Embryonic facial prominence (tissue), 1 donor: ENCODE data around the gene RANBP1.

ENCODE experiments used
- DNase-seq: peaks from one replicate; pipeline ENCODE4 v3.0.0-alpha.2; 2016; ENCODE audit errors: extremely low spot score

Gene RANBP1

DNA sequence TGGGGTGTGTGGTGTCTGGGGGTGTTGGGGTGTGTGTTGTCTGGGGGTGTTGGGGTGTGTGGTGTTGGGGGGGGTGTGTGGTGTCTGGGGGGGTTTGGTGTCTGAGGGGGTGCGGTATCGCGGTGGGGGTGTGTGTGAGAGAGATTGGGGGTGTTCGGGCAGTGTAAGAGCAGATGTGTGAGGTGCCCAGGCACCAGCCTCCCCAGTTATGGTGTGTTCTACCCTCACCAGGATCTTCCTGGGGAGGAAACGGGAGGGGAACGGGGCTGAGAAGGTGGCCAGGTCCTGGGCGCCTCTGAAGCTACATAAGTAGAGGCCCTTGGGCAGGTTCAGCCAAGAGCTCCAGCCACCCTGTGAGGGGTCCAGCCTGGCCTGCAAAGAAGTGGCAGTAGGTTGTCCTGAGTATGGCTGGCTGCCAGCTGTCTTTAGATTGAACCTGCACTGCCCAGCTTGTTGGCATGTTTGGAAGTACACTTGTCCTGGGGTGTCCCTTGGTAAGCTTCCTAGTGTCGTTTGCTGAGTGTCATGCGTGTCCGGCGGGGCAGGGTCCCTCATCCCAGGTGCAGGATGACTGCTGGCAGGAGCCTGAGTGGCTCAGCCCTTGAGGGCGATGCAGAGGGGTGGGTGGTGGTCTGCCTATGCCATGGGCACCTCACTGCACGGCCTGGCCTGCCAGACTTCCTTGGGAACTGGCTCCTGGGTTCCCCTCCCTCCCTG is 7.6 kb downstream of the RANBP1 start:
- DNase-seq, result no peak

DNA sequence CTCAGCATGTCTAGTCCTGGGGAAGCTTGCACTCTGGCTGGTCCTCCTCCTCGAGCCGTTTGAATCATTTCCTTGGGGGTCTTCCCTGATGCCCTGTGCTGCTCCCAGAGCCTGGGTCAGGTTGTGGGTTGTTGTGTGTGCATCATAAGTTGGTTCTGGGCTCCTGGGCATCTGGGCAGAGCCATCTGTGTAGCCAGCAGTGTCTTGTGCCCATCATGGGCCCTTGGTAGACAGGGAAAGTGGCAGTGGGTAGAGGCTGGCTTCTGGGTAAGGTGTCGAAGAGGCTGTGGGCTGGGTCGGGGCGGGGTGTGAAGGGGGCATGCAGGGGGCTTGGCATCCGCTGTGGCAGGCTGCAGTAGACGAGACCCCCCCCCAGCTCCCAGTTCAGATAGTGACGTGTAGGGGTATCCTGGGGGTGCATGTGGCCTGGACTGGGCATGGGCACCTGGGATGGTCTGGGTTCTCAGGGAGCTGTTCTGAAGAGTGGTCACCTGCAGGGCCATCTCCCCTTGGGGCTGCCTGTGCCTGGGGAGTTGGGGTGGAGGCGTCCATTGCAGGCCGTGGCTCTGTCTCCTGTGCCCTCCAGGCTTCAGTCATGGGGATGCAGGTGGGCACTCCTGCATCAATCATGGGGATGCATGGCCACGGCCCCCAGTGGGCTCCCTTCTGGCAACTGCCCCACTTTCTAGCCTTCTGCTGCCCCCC is 8.3 kb downstream of the RANBP1 start:
- DNase-seq, result no peak

DNA sequence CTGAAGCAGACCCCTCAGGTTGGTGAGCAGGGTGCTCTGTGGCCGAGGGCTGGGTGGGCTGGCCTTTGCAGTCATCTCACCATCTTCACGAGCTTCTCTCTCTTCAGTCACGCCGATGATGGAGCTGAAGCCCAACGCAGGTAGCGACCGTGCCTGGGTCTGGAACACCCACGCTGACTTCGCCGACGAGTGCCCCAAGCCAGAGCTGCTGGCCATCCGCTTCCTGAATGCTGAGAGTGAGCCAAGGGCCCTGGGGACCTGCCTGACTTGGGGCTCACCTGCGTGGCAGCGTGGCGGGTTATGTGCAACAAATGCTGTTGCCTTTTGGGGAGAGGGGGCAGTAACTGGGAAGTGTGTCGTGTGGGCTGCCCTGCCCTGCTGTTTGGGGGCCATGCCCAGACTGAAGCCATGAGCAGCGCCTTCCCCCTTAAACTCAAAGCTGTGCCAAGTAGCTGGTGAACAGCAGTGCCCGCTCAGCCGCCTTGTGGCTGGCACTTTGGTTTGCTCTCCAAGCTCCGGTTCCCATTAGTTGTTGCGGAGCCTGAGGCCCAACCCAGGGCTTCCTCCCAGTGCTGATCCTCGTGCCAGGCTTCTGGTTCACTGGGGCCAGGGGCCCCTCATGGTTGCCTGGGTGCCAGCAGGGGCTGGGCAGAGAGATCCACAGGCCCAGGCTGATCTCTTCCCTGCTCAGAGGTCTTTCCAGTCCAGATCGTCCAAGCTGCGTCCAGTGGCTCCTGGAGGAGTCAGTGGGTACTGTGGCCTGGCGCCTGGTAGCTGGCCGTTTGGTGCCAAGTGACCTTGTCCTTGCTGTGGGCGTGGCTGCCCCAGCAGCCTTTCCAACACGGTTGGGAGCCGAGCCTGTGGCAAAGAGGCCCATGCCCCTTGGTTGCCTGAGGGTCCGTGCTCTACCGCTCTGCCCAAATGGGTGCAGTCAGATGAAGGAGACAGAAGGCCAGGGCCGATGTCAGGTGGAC is 9.6 kb downstream of the RANBP1 start:
- DNase-seq, result no peak

DNA sequence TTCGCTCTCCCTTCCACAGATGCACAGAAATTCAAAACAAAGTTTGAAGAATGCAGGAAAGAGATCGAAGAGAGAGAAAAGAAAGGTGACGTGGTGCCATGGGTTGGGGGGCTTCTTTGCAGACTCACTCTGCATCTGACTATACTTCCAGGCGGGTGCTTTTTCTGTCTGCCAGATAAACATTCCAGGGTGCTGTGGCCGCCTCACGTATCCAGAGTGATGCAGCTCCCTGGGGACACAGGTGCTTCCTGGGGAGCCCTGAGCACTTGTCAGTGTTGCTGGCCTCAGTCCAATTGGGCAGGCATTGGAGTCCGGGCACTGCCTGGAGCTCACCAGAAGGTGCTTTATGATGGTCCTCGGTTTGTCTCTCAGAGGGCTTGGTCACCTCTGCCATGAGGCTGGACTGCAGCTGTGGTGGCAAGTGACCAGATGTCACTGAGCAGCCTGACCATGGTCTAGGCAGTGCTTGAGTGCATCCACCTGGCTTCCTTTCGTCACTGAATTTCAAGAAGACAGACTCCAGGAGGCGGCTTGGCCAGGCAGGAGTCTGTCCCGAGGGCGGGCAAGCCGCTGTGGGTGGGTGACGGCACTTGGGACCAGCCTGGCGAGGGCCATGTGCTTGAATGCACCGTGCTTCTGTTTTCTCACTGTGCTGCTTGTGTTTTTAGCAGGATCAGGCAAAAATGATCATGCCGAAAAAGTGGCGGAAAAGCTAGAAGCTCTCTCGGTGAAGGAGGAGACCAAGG is 10.6 kb downstream of the RANBP1 start:
- no peak for DNase-seq

DNA sequence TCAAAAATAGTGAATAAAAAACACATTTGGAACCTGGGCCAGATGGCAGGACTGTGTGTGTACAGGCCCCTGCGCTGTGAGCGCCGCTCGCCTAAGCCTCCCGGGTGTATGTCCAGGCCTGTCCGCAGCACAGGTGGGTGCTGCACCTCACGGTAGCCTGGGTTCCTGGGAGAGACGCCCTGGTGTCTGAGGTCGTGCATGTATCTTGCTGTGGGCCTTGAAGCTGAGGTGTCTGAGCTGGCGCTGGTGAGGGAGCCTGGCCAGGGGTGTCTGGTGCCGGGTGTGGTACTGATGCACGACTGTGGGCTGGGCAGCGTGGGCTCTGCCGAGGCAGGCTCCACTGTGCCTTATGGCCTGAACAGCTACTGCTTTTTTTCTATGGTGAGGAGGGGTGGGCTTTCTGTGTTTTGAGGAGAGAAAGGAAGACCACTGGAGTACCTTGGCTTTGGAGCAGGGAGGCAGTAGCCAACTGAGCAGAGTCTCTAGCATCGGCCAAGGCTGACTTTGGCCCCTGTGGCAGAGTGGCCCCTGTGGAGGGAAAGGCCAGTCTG is 11.5 kb downstream of the RANBP1 start:
- no peak for DNase-seq

DNA sequence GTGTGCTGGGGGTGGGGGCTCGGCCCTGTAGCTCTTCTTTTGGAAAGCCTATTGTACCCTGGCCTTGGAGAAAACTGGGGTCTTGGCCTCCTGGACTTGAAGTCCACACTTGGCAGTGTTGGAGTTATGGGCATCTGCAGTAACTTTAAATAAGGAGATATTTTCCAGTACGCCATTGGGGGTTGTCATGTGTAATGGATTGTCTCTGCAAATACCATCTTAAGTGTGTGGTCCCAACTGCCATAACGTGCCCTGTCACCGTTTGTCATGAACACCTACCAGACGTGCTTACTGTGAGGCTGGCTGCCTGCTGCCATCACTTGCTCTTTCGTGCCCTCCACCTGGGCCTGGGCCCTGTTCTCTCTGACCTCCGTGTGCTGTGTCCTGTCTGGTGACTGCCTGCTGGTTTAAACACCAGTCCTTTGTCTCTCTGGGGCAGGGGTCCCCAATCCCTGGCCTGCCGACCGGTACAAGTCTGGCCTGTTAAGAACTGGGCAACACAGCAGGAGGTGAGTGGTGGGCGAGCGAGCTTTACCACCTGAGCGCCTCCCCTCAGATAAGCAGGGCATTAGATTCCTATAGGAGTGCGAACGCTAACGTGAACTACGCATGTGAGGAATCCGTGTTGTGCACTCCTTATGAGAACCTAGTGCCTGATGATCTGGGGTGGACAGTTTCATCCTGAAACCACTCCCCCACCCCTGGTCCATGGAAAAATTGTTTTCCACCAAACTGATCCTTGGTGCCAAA is 12.1 kb downstream of the RANBP1 start:
- no peak for DNase-seq

DNA sequence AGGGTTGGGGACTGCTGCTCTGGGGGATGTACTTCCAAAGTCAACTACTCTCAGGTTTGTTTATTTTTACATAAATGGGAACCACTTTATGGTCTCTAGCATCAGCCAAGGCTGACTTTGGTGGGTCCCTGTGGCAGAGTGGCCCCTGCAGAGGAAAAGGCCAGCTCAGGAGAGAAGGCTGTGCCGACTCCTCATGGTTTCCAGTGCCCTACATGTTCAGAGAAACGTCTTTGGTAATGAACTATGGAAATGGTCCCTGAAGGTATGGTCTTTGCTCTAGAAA is 12.7 kb downstream of the RANBP1 start:
- DNase-seq, result no peak

DNA sequence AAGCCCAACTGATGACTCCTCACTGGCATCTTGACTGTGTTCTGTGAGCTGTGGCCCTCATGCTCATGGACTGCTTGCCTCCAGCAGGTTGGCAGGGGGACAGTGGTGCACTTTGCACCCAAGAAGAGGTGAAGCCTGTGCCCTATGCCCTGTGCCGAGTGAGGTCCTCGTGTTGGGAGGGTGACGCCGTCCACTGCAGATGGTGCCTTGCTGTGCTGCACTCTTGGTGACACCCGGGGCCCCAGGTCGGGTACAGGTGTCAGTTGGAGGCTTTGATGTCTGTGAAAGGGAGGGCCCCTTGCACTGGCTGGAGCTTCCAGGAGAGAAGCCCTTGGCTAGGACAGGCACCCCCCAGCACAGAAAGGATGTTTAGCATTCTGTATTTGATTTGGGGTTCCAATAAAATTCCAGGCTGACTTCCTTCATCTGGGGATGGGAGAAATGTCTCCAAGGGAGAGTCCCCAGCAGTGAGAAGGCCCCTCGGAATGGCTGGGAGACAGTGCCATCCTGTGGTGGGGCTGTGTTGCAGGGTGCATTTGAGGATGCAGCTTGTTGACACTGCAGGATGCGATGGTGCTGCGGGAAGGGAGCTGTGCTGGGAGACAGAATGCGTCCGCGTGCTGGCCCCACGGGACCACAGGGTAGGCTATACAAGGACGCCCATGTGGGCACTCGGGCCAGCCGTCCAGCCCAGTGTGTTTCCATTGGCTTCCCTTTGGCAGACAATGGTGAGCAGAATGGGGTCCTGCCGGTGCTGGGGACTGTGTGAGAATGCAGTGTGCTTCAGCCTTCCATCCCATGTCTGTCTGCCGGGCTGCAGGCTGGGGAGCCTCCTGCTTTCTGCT is 13.2 kb downstream of the RANBP1 start:
- DNase-seq, result no peak

DNA sequence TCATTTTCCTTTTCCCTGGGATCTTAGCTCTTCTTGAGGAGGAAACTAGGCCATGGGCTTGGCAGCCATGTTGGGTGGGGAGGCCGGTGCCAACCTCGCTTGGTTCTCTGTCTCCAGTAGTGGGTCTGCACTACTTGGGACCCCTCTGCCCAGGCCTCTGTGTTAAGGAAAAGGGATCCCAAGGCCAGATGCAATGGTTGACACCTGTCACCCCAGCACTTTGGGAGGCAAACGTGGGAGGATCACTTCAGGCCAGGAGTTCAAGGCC is 13.8 kb downstream of the RANBP1 start:
- DNase-seq, result no peak

DNA sequence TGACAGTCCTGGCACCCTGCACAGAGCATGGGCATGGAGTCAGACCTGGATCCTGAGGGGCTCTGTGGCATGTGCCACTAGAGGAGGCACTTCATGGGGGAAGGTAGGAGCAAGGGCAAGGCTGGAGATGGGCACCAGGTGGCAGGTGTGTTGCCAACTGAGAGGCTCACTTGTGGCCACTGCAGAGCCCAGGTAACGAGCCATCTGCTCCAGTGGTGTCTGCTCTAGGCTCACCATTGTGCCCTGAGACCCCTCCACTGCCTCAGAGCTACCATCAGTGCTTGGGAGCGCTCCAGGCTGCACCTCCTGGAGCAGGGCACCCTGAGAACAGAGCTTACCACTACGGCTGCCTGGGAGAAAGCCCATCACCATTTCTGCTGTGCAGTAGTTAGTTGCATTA is 14.4 kb downstream of the RANBP1 start:
- DNase-seq, result no peak

DNA sequence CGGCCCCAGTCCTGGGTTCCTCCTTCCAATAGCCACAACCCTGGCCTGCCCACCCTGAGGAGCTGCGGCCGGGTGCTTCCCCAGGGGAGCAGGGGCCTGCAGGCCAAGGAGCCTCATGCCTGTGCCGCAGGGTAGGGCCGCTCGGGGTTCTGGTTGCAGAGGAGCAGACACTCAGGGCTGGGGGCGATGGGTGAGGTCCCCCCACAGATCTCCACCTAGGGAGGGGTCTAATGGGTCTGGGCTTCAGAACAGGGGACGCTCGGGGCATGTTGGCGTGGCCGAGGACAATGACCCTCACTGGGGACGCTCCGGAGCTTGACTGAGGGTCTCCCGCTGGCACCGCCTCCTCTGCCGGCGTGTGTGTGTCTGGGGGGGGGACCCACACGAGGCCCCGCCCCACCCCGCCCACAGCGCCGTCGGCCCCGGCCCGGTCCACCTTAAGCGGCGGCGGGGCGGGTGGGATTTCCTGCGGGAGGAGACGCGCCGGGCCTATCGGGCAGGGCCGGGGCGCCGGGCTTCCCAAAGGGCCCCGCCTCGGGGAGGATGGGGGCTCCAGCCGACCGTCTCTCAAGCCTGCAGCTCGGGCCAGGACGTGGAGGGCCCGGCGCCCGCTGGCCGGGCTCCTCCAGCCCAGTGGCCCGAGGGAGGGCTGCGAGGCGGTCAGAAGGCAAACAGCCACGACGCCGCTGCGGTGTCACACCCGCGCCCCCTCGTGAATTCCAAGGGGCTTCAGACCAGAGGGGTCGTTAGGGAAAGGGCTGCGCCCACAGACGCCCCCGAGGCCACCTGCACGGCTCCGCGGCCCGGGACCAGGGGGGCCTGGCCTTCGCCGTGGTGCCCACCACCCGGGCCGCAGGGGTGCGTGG is 15.1 kb downstream of the RANBP1 start:
- no peak for DNase-seq

DNA sequence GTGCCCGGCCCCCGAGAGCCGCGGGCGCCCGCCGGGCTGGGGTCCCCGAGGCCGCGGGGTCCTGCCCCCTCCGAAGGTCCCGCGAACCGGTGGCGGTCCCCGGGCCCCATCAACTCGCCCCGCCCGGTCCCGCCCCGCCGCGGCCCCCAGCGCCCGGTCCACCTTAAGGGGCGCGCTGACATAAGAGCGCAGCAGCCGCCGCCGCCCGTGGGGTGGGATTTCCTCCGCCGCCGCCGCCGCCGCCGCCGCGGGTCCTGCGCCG is 15.6 kb downstream of the RANBP1 start, which contains the start of gene ZDHHC8:
Gene ZDHHC8, plus strand, starts transcription at position 208 of the 262 bp plus-strand sequence. CDS start 144 bp downstream, outside the sequence.
- DNase-seq, result no peak

DNA sequence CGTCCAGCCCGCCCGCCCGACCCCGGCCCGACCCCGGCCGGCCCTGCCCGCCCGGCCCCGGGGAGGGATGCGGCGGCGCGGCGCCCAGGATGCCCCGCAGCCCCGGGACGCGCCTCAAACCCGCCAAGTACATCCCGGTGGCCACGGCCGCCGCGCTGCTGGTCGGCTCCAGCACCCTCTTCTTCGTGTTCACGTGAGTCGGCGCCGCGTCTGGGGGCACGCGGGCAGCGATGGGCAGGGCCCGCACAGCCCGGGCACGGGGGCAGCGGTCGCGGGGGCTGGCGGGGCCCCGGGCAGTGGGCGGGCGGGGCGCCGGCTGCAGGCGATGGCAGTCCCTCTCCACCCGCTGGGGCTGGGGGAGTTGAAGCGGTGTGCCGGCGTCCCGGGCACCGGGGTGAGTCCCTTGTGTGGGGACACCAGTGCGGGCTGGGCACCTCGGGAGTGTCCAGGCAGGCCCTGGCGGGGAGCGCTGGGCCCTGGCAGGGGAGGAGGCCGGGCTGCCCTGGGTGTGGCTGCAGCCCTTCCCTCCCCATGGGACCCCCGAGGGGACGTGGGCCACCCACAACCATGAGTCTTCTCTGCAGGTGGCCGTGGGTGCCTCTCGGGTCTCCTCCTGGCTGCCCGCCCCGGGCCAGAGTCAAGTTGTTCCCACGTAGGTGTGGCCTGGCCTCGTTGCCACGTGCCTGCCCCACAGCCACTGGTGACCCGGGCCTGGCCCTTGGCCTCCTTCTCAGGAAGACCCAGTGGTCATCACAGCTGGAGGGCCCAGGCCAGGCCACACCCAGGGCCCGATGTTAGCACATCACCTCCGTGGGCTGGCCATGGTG is 16.2 kb downstream of the RANBP1 start:
- no peak for DNase-seq

DNA sequence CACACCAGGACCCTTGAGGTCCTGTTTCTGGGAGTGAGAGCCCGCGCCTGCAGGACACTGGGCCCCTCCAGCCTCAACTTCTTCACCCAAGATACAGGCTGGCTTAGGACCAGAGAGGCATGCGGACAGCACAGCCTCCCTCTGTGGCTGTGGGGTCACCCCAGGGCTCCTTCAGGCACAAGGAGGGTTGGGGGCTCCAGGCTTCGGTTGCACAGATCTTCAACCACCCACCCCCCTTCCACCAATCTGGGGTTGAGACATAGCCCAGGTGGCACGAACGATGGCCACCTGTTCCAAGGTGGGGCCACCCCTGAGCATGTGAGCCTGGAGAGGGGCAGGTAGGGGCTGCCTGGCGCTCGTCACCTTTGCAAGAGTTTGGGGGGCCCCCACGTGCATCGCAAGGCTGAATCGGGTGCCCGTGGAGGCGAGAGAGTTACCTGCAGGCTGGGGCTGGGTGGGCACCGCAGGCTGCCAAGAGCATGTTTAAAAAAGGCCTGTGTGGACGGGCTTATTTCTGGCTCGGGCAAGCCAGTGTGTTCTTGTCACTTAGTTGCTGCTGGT is 16.9 kb downstream of the RANBP1 start:
- DNase-seq, result no peak

DNA sequence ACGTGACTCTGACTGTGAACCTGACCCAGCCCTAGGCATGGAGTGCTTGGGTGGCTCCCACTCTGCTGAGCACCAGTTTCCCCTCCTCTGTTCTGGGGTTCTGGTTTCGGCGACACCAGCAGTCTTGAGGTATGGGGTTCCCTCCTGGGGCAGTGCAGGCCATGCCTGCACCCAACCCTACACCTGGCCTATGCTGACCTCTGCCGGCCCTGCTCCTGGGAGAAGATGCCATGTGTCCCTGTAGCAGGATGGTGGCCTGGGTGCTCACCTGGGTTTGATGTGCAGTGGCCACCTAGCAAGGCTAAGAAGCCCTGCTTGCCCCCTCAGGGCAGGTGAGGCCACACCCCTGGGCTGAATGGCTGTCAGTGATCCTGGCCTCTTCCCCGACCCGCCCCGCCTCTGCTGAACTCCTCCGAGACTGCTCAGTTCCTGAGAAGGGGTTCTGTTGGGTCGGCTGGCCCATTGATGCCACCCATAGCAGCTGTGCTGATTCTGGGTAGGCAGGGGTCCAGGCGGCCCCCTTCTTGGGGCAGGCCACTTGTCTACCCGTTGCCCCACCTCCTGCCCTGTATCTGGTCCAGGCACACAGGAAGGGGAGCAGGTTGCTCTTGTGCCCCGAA is 18.1 kb downstream of the RANBP1 start:
- DNase-seq, result no peak

DNA sequence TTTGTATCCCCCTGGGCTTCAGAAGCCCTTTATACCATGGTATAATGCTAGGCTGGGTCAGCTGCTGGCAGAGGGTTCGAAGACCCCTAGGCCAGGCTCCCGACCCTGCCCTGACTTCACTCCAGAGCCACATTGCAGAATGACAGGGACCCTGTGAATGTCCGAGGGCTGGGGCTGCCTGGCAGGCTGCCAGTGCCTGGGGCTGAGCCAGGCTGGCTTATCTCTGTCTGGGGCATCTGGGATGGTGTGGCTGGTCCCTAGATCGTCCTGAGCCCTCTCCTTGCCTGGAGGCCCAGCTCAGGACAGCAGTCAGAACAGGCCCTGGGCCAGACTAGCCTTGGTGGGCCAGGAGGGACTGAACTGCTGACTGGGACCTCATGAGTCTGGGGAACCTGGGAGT is 19.4 kb downstream of the RANBP1 start:
- DNase-seq, result no peak

DNA sequence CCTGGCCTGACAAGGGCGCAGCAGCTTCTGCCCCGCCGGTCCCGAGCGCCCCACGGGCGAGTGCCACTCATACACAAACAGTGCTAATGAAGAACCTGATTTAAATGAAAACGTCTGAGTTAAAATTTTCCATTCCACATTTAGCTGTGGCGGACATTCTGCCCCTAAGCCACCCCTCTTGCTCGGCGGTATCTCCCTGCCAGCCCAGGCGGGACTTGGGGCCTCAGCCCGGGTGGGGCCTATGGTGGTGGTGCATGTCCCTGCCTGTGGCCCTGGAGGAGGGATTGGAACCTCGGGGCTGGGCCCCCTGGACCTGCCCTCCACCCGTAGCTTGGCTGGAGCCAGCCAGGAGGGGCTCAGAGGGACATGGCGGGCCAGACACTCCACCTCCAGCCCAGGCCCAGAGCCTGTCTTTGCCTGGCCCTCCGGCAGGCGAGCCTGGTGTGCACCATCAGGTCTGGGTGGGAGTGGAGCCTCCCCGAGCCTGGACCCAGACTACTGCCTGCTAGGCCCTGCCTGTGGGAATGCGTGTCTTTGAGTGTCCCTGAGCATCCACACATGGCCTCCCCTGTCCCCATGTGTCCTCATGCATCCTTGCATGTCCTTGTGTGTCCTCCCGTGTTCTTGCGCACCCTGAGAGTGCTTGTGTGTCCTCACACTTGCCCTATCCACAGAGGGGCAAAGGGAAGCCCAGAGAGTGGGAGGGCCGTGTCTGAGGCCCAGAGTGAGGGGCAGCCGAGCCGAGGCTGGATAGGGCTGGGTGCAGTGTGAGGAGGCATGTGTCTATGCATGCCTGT is 20.1 kb downstream of the RANBP1 start:
- DNase-seq, result no peak
